Embryonic facial prominence (tissue), 1 donor: Measurements from ENCODE around the gene TPRA1.
"Not testable (repeated sequence)": the region's sequence is repeated elsewhere in the genome, so short reads cannot be mapped to it uniquely, and the experiment has no call there.

Source experiments
- DNase-seq: peaks from one replicate; pipeline ENCODE4 v3.0.0-alpha.2; 2016; ENCODE audit errors: extremely low spot score

Gene TPRA1

GRCh38 chr3:127616836-127617605 is 26.5 kb upstream of the TPRA1 start:
- DNase-seq, result no peak

GRCh38 chr3:127615631-127616305 is 25.2 kb upstream of the TPRA1 start:
- DNase-seq, result no peak

GRCh38 chr3:127614928-127615589 is 24.5 kb upstream of the TPRA1 start:
- DNase-seq, result no peak

- DNase-seq, result no peak
Observed at GRCh38 chr3:127613406-127613805, 22.9 kb upstream of the TPRA1 start.

GRCh38 chr3:127612966-127613365 is 22.4 kb upstream of the TPRA1 start:
- DNase-seq, result no peak

- DNase-seq, result no peak
Observed at GRCh38 chr3:127611251-127611650, 20.7 kb upstream of the TPRA1 start.

- no peak for DNase-seq
Observed at GRCh38 chr3:127610105-127610504, 19.6 kb upstream of the TPRA1 start.

- no peak for DNase-seq
Observed at GRCh38 chr3:127608362-127608718, 17.8 kb upstream of the TPRA1 start.

GRCh38 chr3:127607675-127608361 is 17.3 kb upstream of the TPRA1 start:
- DNase-seq, result no peak

- DNase-seq, result no peak
Observed at GRCh38 chr3:127606981-127607595, 16.6 kb upstream of the TPRA1 start.

GRCh38 chr3:127606086-127606805 is 15.7 kb upstream of the TPRA1 start:
- no peak for DNase-seq

GRCh38 chr3:127605547-127605946 is 15.0 kb upstream of the TPRA1 start:
- not testable (repeated sequence) for DNase-seq

GRCh38 chr3:127604546-127605165 is 14.1 kb upstream of the TPRA1 start:
- no peak for DNase-seq

GRCh38 chr3:127604035-127604434 is 13.5 kb upstream of the TPRA1 start:
- no peak for DNase-seq

- DNase-seq, result no peak
Observed at GRCh38 chr3:127600749-127601456, 10.4 kb upstream of the TPRA1 start.

- DNase-seq, result no peak
Observed at GRCh38 chr3:127598841-127599570, 8.5 kb upstream of the TPRA1 start.

- DNase-seq, result no peak
Observed at GRCh38 chr3:127597020-127597771, 6.7 kb upstream of the TPRA1 start.

- DNase-seq, result no peak
Observed at GRCh38 chr3:127595303-127595702, 4.8 kb upstream of the TPRA1 start.

- no peak for DNase-seq
Observed at GRCh38 chr3:127593178-127593577, 2.6 kb upstream of the TPRA1 start.
